ELF-1 (cell line): ENCODE measurements around the gene DUSP9.
"Not testable (repeated sequence)": the region's sequence is repeated elsewhere in the genome, so short reads cannot be mapped to it uniquely, and the experiment has no call there.

Experiments used
- DNase-seq: peaks from one replicate; pipeline ENCODE4 v3.0.0-alpha.2; 2016; ENCODE audit warnings: low read depth, low spot score

Gene DUSP9, protein sequence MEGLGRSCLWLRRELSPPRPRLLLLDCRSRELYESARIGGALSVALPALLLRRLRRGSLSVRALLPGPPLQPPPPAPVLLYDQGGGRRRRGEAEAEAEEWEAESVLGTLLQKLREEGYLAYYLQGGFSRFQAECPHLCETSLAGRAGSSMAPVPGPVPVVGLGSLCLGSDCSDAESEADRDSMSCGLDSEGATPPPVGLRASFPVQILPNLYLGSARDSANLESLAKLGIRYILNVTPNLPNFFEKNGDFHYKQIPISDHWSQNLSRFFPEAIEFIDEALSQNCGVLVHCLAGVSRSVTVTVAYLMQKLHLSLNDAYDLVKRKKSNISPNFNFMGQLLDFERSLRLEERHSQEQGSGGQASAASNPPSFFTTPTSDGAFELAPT

DNA sequence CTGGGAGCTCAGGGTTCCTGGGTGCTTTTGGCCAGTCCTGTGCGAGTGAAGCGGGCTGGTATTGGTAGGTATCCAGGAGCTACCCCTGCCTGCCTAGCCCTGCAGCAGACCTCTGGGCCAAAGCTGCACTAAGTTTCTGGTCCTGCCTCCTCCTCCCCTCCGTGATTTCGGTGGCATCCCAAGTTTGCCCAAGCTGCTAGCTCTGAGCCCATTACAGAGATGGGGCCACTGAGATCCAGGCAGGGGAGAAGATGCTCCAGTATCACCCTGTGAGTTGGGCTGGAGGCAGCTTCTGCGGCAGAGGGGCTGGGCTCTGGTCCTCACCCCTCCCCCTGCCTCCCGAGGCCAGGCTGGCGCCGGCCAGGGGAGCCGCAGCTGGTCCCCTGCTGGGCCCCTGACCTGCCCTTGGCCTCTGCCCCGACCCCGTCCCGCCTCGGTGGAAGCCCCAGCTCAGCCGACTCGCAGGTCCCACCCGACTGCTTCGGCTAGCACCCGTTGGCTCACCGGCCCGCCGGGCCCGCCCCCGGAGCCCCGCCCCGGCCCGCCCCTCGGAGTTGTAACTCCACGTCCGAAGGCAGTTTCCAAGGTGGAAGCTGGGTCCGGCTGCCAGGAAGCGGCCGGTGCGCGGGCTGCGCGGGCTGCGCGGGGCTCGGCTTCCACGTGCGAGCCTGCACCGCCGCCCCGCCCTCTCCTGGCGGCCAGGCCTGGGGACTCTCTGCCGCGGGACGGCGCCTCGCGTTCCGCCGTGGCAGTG lies at the start of gene DUSP9:
DUSP9 (plus strand) TSS at position 584 of the 754 bp plus-strand sequence. CDS start 751 bp downstream, outside the sequence.
- peak; percentile 58 for DNase-seq

DNA sequence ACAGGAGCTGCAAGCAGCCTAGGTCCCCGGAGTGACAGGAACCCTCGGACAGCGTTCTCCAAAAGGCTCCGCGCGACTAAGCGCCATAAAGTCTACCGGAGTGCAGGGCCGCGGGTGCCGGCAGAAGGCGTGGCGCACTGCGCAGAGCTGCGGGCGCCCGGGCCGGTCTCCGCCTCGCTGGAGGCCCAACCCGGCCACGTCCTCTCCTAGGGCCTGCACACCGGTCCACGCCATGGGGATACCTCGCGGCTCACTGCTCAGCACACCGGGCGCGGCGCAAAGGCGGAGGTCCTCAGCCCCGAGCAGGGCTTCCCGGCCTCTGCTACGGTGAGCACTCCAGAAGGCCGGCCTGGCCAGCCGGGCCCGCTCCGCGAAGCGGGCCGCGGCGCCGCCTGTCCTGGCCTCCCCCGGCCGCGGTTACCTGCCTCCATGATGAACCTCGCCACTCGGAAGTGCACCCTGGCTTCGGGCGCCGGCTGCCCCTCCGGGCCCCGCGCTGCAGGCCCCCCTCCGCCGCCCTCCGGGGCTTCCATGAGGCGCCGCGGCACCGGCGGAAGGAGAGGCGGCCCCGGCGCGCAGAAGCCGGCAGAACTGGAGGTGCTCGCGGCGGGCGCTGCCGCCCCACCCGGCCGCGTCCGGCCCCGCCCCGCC lies 48.3 kb upstream of the DUSP9 start, which contains the start of gene CCNQ:
CCNQ (minus strand) TSS at position 599 of the 651 bp plus-strand sequence; CDS start at position 533, 66 bp downstream.
- peak; percentile 65 for DNase-seq

DNA sequence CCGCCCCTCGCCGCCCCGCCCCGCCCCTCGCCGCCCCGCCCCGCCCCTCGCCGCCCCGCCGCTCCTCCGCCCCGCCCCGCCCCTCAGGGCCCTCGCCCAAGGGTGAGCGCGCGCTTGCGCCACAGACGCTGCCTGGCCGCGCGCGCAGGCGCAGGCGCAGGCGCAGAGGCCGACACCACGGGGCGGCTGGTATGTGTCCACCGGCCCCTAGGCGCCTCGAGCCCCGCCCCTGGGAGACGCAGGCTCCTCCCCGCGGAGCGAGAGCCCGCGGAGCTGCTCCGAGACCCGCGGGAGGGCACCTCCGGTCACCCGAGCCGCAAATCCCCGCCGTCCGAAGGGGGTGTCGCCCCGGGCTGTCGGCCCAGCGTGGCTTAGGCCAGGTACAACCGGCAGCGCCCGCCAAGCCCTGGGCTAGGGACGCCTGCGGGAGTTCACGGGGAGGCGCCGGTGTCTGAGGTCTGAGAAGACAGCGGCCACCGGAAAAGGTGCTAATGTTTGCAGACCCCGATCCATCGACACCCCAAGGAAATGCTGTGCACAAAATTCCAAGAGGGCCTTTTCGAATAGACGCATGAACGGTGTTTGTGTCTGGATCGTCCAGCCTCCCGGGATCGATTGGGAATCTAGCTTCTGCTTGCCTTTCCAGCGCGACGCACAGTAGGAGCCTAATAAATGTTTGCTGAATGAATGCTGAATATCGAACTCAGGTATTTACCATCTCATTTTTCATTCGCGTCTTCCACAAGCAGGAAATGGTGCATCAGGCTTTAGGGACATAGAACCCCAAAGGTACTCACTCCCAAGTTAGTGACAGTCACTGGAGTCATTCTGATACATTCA lies 47.6 kb upstream of the DUSP9 start:
- peak; percentile 91 for DNase-seq

DNA sequence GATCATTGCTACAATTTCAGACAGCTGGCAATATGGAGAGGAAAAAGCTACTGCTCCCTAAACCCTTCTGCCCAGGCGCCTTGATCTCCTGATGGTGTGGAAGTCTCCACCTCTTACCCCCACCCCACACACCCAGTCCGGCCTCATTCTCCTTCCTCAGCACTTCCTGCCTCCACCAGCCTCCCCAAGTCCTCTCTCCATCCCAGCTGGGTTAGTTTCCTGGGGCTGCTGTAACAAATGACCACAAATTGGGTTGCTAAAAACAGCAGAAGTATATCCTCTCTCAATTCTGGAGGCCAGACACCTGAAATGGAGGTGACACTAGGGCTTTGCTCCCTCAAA lies 47.0 kb upstream of the DUSP9 start:
- DNase-seq: no peak

DNA sequence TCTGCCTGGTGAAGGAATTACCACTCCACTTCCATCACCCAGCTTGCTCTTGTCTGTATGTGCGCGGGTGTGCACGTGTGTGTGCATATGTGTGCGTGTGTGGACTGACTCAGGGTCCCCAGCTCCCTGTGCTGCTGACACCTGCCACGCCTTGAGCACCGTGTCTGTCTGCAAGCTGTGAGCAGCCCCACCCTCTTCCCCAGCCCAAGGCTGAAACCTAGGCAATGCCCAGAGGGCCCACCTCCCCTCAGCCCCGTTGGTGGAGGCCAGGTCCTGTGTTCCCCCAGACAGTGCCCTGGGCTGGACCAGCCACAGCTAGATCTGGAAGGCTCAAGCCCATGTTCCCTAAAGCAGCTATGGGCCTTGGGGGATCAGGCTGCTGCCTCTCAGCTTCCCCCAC lies 46.1 kb upstream of the DUSP9 start:
- no peak for DNase-seq

DNA sequence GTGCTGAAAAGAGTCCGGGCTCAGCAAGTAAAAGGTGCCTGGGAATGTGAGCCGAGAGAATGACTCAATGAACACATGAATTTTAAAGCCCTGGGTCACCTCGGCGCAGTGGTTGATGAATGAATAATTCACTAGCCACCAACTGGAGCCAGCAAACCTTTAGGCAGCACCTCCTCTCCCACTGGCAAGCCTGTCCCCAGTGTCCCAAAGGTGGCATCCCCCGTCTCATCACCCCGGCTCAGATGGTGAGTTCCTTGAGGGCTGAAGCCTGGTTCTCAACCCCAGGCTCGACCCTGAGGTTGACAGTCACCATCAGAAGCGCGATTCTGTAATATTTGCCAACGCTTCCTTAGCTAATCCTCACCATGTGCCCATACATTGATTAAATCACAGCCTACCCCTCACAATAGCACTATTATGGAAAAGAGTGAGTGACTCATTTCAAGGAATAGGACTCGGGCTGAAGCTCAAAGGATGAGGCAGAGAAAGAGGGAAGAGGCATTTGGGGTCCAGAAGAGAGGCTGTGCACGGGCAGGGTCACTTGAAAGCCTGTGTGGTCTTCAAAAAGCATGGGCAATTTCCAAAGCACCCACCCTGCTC lies 45.4 kb upstream of the DUSP9 start:
- DNase-seq: no peak

DNA sequence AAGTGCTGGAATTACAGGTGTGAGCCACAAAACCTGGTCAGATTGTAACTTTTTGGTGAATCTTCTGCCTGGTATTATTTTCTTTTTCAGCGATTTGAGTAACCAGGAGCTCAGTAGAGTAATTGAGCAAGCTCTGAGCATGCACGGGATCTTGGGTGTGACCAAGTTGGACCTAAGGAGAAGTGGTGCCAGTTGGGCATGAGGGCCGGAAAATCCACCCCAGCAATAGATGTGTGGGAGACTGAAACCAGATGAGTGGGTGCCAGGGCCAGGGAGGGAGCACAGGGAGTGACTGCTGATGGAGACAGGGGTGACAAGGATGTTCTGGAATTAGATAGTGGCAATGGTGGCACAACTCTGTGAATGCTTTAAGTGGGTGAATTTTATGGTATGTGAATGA lies 44.4 kb upstream of the DUSP9 start:
- no peak for DNase-seq

DNA sequence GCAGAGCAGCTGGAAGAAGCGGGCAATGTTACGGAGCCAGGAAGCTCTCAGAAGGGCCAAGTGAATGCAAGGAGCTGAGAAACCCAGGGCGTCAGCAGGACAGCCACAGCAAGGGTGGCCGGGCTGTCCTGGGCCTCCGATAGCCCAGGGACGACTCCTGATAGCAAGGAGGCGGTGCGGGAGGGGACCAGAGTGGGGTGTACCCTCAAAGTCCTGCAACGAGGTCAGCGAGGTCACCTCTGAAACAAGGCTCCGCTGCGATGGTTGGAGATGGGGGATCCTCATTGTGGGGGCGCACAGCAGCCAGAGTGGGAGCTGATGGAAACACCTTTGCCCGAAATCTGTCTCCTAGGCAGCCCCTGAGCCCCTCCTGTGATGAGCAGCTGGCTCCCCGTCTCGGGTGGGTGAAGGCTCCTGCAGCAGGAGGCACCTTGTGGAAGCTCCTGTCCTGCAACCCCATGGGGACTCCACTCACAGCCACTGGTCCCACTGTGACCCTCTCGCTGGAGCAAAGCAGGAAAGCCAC lies 43.8 kb upstream of the DUSP9 start:
- no peak for DNase-seq

DNA sequence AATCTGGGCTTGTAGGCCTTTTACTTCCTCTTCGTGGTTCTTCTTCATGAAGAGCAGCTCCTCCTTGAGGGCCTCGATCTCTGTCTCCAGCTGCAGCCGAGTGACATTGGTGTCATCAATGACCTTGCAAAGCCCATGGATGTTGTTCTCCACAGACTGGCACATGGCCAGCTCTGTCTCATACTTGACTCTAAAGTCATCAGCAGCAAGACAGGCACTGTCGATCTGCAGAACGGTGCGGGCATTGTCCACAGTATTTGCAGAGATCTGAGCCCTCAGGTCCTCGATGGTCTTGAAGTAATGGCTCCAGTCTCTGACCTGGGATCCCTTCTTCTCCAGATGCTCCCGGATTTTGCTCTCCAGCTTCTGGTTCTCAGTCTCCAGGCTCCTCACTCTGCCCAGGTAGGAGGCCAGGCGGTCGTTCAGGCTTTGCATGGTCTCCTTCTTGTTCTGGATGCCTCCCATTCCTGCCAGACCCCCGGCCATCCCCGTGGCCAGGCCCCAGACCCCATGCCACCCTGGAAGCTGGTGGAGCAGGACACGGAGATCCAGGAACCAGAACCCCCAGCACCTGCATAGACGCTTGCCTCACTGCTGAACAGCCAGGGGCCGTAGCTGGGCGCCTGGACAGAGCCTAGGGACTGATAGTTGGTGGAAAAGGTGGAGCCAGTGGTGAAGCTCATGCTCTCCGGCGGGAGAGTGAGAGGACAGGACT lies 42.2 kb upstream of the DUSP9 start:
- not testable (repeated sequence) for DNase-seq

DNA sequence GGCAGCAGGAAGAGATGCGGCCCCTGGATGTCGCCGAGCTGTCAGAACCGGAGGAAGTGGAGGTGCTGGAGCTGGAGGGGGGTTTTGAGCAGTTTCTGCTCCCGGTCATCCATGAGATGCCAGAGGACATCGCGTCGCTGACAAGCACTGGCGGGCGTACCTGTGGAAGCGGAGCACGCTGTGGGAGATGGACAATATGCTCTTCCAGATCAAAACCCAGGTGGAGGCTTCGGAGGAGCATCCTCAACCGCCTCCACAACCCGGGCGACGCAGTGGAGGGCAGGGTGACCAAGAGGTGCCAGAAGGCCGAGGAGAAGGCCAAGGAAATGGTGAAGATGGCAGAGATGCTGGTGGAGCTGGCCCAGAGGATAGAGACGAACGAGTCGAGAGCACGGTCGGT lies 40.5 kb upstream of the DUSP9 start:
- DNase-seq: no peak

DNA sequence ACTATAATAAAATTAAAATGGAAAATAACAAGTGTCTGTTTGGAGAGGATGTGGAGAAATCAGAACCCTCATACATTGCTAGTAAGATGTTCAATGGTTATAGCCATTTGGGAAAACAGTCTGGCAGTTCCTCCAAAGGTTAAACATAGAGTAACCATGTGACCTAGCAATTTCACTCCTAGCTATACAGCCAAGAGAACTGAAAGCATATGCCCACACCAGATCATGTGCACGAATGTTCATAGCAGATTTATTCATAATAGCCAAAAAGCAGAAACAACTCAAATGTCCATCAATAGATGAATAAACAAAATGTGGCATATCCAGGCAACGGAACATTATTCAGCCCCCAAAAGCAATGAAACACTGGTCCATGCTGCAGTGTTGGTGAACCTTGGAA lies 38.6 kb upstream of the DUSP9 start:
- no peak for DNase-seq

DNA sequence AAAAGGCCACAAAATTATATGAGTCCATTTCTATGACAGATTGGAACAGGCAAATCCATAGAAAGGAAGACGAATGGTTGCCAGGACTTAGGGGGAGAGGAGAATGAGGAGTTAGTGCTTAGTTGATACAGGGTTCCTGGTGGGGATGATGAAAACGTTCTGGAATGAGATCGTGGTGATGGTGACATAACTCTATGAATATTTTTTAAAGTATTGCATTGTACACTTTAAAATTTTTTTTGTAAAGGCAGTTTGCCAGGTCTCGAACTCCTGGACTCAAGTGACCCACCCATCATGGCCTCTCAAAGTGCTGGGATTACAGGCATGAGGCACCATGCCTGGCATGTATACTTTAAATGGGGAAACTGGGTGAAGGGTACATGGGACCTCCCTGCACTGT lies 38.2 kb upstream of the DUSP9 start:
- no peak for DNase-seq

DNA sequence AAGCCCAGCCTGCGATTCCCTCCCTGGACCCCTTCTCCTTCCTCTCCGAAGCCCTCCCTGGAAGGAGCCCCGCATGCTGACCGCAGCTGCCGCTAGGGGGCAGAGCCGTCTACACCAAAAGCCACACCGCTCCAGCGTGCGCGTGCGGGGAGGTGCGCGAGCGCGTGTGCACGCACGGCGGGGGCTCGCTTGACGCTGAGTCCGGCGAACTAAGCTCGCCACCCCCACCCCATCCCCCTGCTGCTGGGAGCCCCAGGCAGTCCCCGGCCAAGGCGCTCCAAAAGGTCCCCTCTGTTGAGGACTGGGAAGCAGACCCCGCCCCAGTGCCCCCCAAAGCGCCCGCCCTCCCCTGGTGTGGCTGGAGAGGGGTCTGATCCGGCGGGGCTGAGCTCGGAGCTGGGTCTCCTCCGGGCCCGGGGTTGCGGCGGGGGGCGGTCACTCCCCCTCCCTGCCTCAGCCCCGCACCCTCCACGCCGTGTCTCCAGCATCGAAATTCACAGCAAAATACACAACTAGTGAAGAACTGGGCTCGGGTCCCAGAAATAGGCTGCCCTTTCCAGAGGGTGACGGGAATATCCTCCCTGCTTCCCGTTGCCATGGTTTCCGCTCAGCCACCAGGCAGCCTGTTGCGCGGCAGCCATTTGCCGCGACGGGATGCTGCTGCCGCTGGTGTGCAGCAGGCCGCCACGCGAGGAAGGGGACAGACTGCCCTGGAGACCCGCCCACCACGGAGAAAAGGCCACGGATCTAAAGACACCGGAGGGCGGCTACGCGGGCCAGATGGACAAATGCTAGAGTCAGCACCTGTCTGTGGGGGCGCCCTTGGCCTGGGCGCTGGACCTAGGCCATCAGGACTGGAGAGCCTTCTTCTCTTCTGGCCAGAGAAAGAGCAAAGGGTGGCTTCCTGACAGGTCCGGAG lies 36.8 kb upstream of the DUSP9 start:
- peak; percentile 93 for DNase-seq

DNA sequence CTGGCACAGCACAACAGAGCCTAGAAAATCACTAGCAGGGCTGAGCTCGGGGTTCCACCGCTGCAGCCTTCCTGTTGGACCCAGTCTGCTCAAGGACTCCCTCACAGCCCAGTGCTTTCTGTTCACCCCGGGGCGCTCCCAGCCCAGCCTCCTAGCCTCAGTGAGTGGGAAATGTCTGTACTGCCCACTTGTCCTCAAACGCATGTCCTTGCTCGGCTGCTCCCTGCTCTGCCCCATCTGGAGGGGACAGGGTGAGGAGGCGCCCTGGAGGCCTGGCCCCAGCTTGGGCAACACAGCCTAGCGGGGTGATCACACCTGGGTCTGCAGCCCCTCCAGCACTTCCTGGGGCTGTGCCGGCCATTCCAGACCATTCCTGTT lies 36.2 kb upstream of the DUSP9 start:
- peak; percentile 25 for DNase-seq

DNA sequence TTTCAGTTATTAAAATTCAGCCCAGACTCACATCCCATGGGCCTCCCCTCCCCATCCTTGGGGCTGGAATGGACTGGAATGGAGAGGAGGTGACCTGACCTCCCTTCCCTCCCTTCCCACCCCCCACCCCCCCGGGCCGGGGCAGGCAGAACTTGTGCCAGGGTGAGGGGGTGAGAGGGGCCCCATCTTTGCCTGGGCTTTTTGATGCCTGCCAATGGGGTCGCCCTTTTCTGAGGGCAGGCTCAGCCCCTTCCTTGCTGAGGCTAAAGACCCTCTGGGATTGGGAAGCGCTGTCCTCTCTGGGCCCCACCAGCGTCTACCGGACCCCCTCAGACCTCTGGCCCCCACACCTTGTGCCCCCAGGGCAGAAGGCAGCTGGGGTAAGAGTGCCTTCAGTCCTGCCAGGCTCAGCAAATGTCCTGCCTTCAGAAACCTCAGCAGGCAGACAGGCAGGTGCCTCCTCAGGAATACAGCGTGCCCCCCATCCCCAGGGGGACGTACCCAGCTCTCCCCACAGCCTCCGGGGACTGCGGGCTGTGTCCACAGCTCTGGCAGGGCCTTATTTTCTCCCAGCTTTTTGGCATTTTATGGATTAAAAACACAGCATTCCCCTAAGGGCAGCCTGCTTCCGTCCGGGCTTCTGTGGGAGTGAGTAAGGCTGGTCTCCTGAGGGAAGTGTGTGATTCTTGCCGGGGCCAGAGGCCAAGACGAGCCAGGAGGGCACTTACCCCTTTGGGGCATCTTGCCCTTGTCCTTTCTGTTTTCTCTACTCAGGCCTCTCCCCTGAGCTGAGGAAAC lies 35.5 kb upstream of the DUSP9 start:
- DNase-seq: no peak

DNA sequence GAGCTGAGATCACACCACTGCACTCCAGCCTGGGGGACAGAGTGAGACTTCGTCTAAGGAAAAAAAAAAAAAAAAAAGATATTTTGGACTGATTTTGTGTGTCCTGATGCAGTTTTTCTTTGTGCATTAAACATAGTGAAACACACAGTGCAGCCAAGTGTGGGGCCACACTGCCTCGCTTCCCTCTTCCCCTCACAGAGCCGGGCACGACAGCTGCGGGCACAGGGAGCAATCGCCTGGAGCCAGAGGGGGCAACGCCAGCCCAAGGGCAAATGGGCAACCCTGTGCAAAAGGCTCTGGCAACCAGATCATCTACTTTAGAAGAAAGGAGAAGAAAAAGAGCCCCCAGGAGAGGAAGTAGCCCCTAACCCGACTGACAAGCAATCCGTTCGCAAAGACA lies 34.6 kb upstream of the DUSP9 start:
- DNase-seq: no peak

DNA sequence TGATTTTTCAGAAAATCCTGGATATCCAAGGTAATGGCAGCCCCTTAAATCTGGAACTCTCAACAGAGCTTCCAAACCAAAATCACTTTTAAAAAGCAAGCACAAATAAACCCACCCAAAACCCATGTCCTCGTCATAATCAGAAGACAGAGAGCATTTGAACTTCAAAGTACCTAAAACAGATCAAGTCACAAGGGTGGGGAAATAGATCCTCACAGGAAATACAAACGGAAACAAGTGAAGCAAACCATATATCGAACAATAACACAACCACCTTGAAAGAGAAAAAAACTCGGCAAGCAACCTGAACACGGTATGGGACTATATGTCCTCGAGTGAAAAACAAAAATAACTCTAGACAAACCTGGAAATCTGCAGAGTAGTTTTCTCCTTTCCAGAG lies 32.2 kb upstream of the DUSP9 start:
- DNase-seq: no peak

DNA sequence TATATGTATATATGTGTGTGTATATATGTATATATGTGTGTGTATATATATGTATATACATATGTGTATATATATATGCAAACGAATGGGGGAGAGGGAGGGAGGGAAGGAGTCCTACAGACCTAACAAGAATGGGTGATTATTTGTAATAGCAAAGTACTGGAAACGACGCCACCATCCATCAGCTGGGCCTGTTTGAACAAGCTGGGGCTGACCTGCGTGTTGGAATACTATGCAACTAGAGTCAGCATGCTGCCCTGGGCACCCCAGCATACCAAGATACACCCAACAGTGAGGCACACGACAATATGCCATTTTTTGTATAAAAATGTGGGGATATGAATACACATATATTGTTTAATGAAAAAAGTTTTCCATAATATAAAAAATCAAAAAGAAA lies 26.4 kb upstream of the DUSP9 start:
- DNase-seq: no peak
